D721Med (cell line): Measurements from ENCODE around the gene MT1B.

Experiments used
- DNase-seq: peaks from one replicate; pipeline ENCODE4 v3.0.0; 2011; ENCODE audit warnings: low spot score; ENCODE audit not compliant: insufficient read length
- FAIRE-seq: peaks from 2 replicates; lab custom pipeline; 2011; peaks lifted over from hg19 to GRCh38; lab: Jason Lieb, UNC
- TF ChIP-seq, protein P1 (sequence below): IDR thresholded peaks from 2 replicates; pipeline ENCODE4 v1.5.1; 2012; ENCODE audit warnings: mild to moderate bottlenecking, control low read depth; ENCODE audit not compliant: insufficient read depth; ENCODE audit errors: missing control alignments

Gene MT1B

GRCh38 chr16:56632848-56633365 lies 18.8 kb upstream of the MT1B start:
- no peak for DNase-seq
- TF ChIP-seq, protein P1, sequence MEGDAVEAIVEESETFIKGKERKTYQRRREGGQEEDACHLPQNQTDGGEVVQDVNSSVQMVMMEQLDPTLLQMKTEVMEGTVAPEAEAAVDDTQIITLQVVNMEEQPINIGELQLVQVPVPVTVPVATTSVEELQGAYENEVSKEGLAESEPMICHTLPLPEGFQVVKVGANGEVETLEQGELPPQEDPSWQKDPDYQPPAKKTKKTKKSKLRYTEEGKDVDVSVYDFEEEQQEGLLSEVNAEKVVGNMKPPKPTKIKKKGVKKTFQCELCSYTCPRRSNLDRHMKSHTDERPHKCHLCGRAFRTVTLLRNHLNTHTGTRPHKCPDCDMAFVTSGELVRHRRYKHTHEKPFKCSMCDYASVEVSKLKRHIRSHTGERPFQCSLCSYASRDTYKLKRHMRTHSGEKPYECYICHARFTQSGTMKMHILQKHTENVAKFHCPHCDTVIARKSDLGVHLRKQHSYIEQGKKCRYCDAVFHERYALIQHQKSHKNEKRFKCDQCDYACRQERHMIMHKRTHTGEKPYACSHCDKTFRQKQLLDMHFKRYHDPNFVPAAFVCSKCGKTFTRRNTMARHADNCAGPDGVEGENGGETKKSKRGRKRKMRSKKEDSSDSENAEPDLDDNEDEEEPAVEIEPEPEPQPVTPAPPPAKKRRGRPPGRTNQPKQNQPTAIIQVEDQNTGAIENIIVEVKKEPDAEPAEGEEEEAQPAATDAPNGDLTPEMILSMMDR = no peak
- no peak for FAIRE-seq

- TF ChIP-seq, protein P1 = no peak
- DNase-seq = no peak
- FAIRE-seq = no peak
These were observed 18.2 kb upstream of the MT1B start for GRCh38 chr16:56633535-56633934.

DNA sequence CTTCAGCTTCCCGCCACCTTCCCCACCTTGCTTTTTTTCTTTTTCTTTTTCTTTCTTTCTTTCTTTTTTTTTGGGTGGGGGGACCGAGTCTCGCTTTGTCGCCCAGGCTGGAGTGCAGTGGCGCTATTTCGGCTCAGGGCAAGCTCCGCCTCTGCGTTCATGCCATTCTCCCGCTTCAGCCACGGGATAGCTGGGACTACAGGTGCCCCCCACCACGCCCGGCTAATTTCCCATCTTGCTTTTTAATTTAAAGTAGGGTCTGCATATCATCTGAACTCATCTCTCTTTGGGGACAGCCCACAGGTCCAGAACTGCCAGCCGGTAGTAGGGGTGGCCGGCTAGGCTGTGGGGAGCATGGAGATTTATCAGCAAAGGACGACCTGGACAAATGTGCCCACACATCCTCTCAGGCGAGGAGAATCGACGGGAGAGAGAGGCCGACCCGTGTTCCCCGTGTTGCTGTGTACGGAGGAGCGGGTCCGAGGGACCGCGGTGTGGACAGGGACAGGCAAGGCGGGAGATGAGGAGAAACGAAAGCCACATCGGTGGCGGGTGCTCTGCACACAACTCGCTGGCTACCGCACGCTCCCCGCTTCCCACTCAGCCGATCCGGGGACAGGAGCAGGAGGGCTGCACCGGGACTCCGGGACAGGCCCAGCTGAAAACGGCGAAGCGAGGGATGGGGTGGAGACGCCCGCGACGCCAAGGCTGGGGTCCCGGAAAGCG lies 16.8 kb upstream of the MT1B start:
- no peak for DNase-seq
- FAIRE-seq = no peak
- TF ChIP-seq, protein P1 = no peak

- FAIRE-seq = no peak
- TF ChIP-seq, protein P1 = no peak
- DNase-seq = no peak
These were observed 16.2 kb upstream of the MT1B start for GRCh38 chr16:56635441-56635967.

GRCh38 chr16:56636616-56637413 lies 14.9 kb upstream of the MT1B start:
- TF ChIP-seq, protein P1 = no peak
- DNase-seq (no peak), FAIRE-seq (no peak)

DNA sequence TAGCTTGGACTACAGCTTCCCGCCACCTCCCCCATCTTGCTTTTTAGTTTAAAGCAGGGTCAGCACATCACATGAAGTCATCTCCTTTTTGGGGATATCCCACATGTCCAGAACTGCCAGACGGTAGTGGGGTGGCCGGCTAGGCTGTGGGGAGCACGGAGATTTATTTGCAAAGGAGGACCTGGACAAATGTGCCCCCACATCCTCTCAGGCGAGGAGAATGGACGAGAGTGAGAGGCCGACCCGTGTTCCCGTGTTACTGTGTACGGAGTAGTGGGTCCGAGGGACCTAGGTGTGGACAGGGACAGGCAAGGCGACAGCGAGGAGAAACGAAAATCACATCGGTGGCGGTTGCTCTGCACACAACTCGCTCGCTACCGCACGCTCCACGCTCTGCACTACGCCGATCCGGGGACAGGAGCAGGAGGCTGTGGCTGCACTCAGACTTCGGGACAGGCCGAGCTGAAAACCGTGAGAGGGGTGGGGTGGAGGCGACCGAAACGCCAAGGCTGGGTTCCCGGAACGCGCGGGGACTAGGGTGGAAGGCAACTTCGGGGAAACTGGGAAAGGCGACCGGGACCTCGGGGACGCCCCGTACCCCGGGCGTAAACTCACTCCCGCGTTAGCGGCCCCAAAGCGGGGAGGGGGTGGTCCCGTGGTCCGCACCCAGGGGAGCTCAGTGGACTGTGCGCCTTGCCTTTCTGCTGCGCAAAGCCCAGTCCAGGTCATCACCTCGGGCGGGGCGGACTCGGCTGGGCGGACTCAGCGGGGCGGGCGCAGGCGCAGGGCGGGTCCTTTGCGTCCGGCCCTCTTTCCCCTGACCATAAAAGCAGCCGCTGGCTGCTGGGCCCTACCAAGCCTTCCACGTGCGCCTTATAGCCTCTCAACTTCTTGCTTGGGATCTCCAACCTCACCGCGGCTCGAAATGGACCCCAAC lies 13.6 kb upstream of the MT1B start, which contains the start of gene MT1A:
Gene MT1A (plus strand): TSS at position 853 of the 937 bp plus-strand sequence. CDS start 73 bp downstream, at position 926.
- peak; percentile 25 for DNase-seq
- TF ChIP-seq, protein P1 = no peak
- no peak for FAIRE-seq
